ENCODE results near the gene PFKFB1.

PFKFB1 gene

DNA sequence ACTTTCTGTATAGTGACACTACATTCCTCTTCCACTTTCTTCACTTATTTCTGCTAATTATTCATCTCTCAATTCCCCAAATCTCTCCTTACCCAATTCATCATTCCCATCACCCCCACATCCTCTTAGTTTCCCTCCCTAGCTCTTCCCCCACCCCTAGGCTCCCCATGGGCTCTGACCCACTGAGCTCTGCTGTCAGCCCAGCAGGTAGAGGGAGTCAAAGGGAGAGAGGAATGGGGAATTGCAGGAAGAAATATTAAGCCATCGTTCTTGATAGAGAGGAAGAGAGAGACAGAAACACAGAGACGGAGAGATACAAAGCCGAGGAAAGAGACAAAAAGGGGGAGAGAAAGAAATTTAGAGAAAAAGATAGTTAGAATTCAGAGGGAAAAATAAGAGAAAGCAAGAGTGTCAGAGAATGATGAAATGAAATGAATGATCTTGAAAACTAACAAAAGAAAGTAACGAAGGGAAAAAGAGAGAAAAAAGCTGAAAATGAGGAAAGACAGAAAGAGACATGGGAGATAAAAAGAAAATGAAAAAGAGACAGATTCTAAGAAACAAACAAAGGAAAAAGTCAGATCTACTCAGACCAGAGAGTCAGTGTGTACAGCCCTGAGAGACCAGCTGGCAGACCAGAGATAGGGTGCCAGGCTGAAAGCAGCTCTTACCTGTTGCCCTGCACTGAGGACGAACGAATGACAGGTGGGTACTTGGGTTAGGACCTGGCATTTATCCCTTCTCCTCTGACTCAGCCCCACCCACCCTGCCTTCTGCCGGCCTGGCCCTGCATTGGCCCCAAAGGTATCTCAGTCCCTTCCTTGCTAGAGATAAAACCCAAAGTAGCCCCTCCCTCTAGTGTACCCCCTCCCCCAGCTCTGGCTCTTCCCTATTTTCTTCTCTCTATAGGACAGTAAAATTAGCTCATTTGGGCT is 36.5 kb upstream of the PFKFB1 start, which contains the start of gene ALAS2:
Gene ALAS2 (minus strand): TSS at position 707 of the 935 bp plus-strand sequence. CDS start 4,977 bp downstream, outside the sequence.
- Histone ChIP-seq H3K27me3 (ENCODE audit: control insufficient read depth, insufficient read depth, low read length) (no peaks in the 10 kb centered on the region), H2AFZ (no peak within 1 kb of the TSS), H3K79me2 (no peaks in the 10 kb centered on the region), H3K9ac (no peak within 1 kb of the TSS), H3K4me2 (ENCODE audit: low read length) (no peak within 1 kb of the TSS), H3K4me1 (no peaks in the 10 kb centered on the region), H3K36me3 (ENCODE audit: control insufficient read depth, insufficient read depth, low read length) (no peaks in the 10 kb centered on the region), H3K27ac (no peak within 1 kb of the TSS), H3K4me3 (ENCODE audit: low read depth, low read length) (no peak within 1 kb of the TSS), H3K9me3 (ENCODE audit: control insufficient read depth, low read length) (no peaks in the 10 kb centered on the region)
- TF ChIP-seq, protein P1, sequence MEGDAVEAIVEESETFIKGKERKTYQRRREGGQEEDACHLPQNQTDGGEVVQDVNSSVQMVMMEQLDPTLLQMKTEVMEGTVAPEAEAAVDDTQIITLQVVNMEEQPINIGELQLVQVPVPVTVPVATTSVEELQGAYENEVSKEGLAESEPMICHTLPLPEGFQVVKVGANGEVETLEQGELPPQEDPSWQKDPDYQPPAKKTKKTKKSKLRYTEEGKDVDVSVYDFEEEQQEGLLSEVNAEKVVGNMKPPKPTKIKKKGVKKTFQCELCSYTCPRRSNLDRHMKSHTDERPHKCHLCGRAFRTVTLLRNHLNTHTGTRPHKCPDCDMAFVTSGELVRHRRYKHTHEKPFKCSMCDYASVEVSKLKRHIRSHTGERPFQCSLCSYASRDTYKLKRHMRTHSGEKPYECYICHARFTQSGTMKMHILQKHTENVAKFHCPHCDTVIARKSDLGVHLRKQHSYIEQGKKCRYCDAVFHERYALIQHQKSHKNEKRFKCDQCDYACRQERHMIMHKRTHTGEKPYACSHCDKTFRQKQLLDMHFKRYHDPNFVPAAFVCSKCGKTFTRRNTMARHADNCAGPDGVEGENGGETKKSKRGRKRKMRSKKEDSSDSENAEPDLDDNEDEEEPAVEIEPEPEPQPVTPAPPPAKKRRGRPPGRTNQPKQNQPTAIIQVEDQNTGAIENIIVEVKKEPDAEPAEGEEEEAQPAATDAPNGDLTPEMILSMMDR (IDR thresholded peaks at IDR 0.05) = no peak

DNA sequence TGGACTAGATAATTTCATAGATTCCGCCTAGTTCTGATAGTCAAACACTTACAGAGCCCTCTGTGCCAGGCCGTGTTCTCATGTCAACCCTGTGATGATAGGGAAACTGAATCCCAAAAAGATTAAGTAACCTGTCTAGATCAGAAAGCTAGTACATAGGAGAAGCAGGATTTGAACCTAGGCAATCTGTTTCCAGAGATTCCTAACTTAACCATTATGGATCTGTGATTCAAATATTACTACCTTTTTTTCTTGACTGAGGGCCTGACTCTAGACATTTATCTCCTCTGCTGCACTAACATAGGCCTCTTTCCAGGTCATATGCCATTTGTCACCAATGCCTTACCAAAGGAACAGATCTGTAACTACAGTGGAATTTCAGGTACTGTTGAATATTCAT is 35.3 kb upstream of the PFKFB1 start:
- no peak overlapping the region for H3K4me2 ChIP-seq (ENCODE audit: low read length)
- H3K4me1 ChIP-seq = no peaks in the 10 kb centered on the region
- no peaks in the 10 kb centered on the region for H3K36me3 ChIP-seq (ENCODE audit: control insufficient read depth, insufficient read depth, low read length)
- H2AFZ ChIP-seq = no peak overlapping the region
- TF ChIP-seq, protein P1 (IDR thresholded peaks at IDR 0.05) = no peak
- no peaks in the 10 kb centered on the region for H3K27me3 ChIP-seq (ENCODE audit: control insufficient read depth, insufficient read depth, low read length)
- H3K27ac ChIP-seq = no peak overlapping the region
- no peak overlapping the region for H3K9ac ChIP-seq
- H3K4me3 ChIP-seq (ENCODE audit: low read depth, low read length) = no peak overlapping the region
- H3K9me3 ChIP-seq (ENCODE audit: control insufficient read depth, low read length) = no peaks in the 10 kb centered on the region
- H3K79me2 ChIP-seq = no peaks in the 10 kb centered on the region

DNA sequence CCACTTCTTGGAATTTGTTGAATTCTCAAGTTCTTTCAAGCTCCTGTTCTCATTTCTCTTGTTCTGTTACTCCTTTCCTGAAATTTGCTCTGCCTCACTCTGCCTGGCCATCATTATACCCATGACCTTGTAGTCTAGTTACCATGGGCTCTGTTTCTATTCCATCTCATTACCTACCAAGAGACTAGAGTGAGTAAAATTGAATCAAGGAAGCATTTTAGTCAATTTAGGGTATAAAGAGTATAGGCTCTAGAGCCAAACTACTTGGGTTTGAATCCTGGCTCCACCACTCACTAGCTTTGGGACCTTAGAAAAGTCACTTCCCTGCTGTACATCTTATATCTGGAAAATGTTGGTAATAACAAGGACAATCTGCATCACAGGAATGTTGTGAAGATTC is 34.6 kb upstream of the PFKFB1 start:
- H3K9me3 ChIP-seq (ENCODE audit: control insufficient read depth, low read length) = no peaks in the 10 kb centered on the region
- no peak overlapping the region for H3K4me2 ChIP-seq (ENCODE audit: low read length)
- no peaks in the 10 kb centered on the region for H3K27me3 ChIP-seq (ENCODE audit: control insufficient read depth, insufficient read depth, low read length)
- no peaks in the 10 kb centered on the region for H3K36me3 ChIP-seq (ENCODE audit: control insufficient read depth, insufficient read depth, low read length)
- H3K4me3 ChIP-seq (ENCODE audit: low read depth, low read length) = no peak overlapping the region
- H2AFZ ChIP-seq = no peak overlapping the region
- H3K27ac ChIP-seq = no peak overlapping the region
- TF ChIP-seq, protein P1 (IDR thresholded peaks at IDR 0.05) = no peak
- no peaks in the 10 kb centered on the region for H3K4me1 ChIP-seq
- no peaks in the 10 kb centered on the region for H3K79me2 ChIP-seq
- H3K9ac ChIP-seq = no peak overlapping the region

DNA sequence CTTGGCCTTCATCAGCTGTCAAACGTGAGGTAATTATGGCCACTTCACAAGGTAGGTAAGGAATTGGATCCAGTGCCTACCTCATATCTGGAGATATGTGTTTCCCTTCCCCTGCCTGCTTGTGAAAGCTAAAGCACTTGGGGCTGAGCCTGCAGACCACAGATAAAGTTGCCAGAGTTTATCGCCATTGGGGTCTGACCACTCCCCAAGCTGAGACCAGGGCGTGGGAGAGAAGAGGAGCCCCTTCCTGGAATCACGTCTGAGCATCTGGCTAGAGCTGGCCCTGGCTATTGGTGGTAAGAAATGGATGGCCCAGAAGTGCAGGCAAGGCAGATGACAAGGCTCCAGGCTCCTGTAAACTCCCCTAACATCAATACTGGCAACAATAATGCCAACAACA is 34.1 kb upstream of the PFKFB1 start:
- TF ChIP-seq, protein P1 (IDR thresholded peaks at IDR 0.05) = no peak
- Histone ChIP-seq H3K4me2 (ENCODE audit: low read length) (no peak overlapping the region), H3K27ac (no peak overlapping the region), H3K36me3 (ENCODE audit: control insufficient read depth, insufficient read depth, low read length) (no peaks in the 10 kb centered on the region), H2AFZ (no peak overlapping the region), H3K4me3 (ENCODE audit: low read depth, low read length) (no peak overlapping the region), H3K9me3 (ENCODE audit: control insufficient read depth, low read length) (no peaks in the 10 kb centered on the region), H3K4me1 (no peaks in the 10 kb centered on the region), H3K27me3 (ENCODE audit: control insufficient read depth, insufficient read depth, low read length) (no peaks in the 10 kb centered on the region), H3K79me2 (no peaks in the 10 kb centered on the region), H3K9ac (no peak overlapping the region)

Data from parathyroid adenoma (tissue), 2 donors.